A549 (cell line): ENCODE measurements around the gene CA12. TPM values are rescaled to one million over a fixed set of nuclear protein-coding genes. Genes with fewer than 3 reads are reported as not detected.

Experiments used
- ATAC-seq, 2 experiments: fragments of 200-7000 bp in 1 of 2; fragments of >200 bp in 1 of 2; cut with Nextera tagmentation in 1 of 2; cut with Tn5 transposase in 1 of 2; 3 replicates each; pipeline versions ENCODE4 v1.8.0 to v1.9.1; 2018 to 2020; ENCODE audit warnings: mild to moderate bottlenecking in 1 of 2, moderate library complexity in 1 of 2
- CTCF ChIA-PET: fragments of 300-600 bp; sonication (Branson Sonifier 250); formaldehyde crosslinking; extraction: SDS; loops from one replicate; lab custom pipeline; 2021; ENCODE audit warnings: antibody characterized with exemption, inconsistent platforms; lab: Yijun Ruan, JAX
- POLR2A ChIA-PET: fragments of 350-600 bp; formaldehyde crosslinking; extraction: SDS; loops from one replicate; lab custom pipeline; 2021; ENCODE audit warnings: antibody characterized with exemption, inconsistent platforms; lab: Yijun Ruan, JAX
- DNase-seq, 2 experiments: peaks; one replicate each; pipeline versions ENCODE4 v3.0.0 to v3.0.0-alpha.2; 2011 to 2016; ENCODE audit warnings: low read depth in 1 of 2, low spot score in 1 of 2
- FAIRE-seq: peaks from 2 replicates; lab custom pipeline; 2011; peaks lifted over from hg19 to GRCh38; lab: Jason Lieb, UNC
- H3K27ac ChIP-seq, 2 experiments: fragments of >200 bp; sonication (Bioruptor Twin); formaldehyde crosslinking; 3 replicates each; pipeline ENCODE4 v1.5.1; 2016 to 2017
- H3K4me1 ChIP-seq: fragments of >200 bp; sonication (Bioruptor Twin); formaldehyde crosslinking; 3 replicates; pipeline ENCODE4 v1.6.1; 2016
- H3K4me2 ChIP-seq: fragments of >200 bp; sonication (Bioruptor Twin); formaldehyde crosslinking; 3 replicates; pipeline ENCODE4 v1.6.1; 2016
- H3K4me3 ChIP-seq: fragments of >200 bp; sonication (Bioruptor Twin); formaldehyde crosslinking; 3 replicates; pipeline ENCODE4 v1.5.1; 2016
- H3K9me3 ChIP-seq: fragments of >200 bp; sonication (Bioruptor Twin); formaldehyde crosslinking; 3 replicates; pipeline ENCODE4 v1.6.1; 2016
- ATOH8 ChIP-seq: fragments of 250-450 bp; sonication (Bioruptor Pico); IDR thresholded peaks from 2 replicates; pipeline ENCODE4 v1.5.0; 2020; ENCODE audit warnings: low read depth, mild to moderate bottlenecking, moderate library complexity
- CBX2 ChIP-seq: fragments of 200-600 bp; sonication (generic); IDR thresholded peaks from 2 replicates; pipeline ENCODE4 v1.6.1; 2016; ENCODE audit warnings: low read depth, mild to moderate bottlenecking, borderline replicate concordance
- CBX8 ChIP-seq: fragments of 200-600 bp; sonication (generic); IDR thresholded peaks from 2 replicates; pipeline ENCODE4 v1.6.1; 2016
- CHD2 ChIP-seq: fragments of 150-350 bp; IDR thresholded peaks from 2 replicates; pipeline ENCODE4 v1.6.1; 2014; ENCODE audit warnings: low read length; ENCODE audit not compliant: partially characterized antibody
- GATA3 ChIP-seq: IDR thresholded peaks from 2 replicates; pipeline ENCODE4 v1.6.1; 2012; ENCODE audit warnings: borderline replicate concordance
- HEYL ChIP-seq: fragments of 250-450 bp; sonication (Bioruptor Pico); IDR thresholded peaks from 2 replicates; pipeline ENCODE4 v1.8.0; 2021; ENCODE audit warnings: mild to moderate bottlenecking, moderate library complexity
- HOXB13 ChIP-seq: fragments of 250-450 bp; sonication (Bioruptor Pico); IDR thresholded peaks from 2 replicates; pipeline ENCODE4 v1.5.0; 2020; ENCODE audit warnings: low read depth, mild to moderate bottlenecking, moderate library complexity
- HOXB5 ChIP-seq: fragments of 250-450 bp; sonication (Bioruptor Pico); IDR thresholded peaks from 2 replicates; pipeline ENCODE4 v1.5.0; 2020; ENCODE audit warnings: mild to moderate bottlenecking, moderate library complexity
- KDM1A ChIP-seq: fragments of 200-600 bp; sonication (generic); IDR thresholded peaks from 2 replicates; pipeline ENCODE4 v1.6.1; 2016; ENCODE audit warnings: low read depth, mild to moderate bottlenecking
- MAFK ChIP-seq: fragments of 450-650 bp; IDR thresholded peaks from 2 replicates; pipeline ENCODE4 v1.6.1; 2014; ENCODE audit not compliant: partially characterized antibody
- NFE2L2 ChIP-seq: fragments of 150-350 bp; conservative IDR thresholded peaks from 2 replicates; pipeline ENCODE4 v1.6.1; 2014; ENCODE audit warnings: low read length
- NPAS2 ChIP-seq: fragments of 250-450 bp; sonication (Bioruptor Pico); IDR thresholded peaks from 2 replicates; pipeline ENCODE4 v1.8.0; 2022; ENCODE audit warnings: mild to moderate bottlenecking, moderate library complexity, borderline replicate concordance
- NR3C1 ChIP-seq: fragments of >200 bp; sonication (Bioruptor Twin); formaldehyde crosslinking; IDR thresholded peaks from 3 replicates; pipeline ENCODE4 v1.6.1; 2017
- POLR2A ChIP-seq: IDR thresholded peaks from 2 replicates; pipeline ENCODE4 v1.6.1; 2012; ENCODE audit warnings: mild to moderate bottlenecking, low read length
- RAD21 ChIP-seq, 2 experiments: fragments of >200 bp in 1 of 2; sonication (Bioruptor Twin) in 1 of 2; formaldehyde crosslinking in 1 of 2; IDR thresholded peaks in 1 of 2; conservative IDR thresholded peaks in 1 of 2; 2 replicates in 1 of 2; 3 replicates in 1 of 2; pipeline ENCODE4 v1.6.1; 2012 to 2018; ENCODE audit warnings: inconsistent platforms in 1 of 2
- RFX5 ChIP-seq: fragments of 450-650 bp; IDR thresholded peaks from 2 replicates; pipeline ENCODE4 v1.7.1; 2014; ENCODE audit warnings: antibody characterized with exemption, mild to moderate bottlenecking, moderate library complexity
- RNF2 ChIP-seq: fragments of 200-600 bp; sonication (generic); IDR thresholded peaks from 2 replicates; pipeline ENCODE4 v1.6.1; 2016; ENCODE audit warnings: low read depth, mild to moderate bottlenecking, antibody characterized with exemption, moderate library complexity, borderline replicate concordance
- TP53 ChIP-seq: fragments of 250-450 bp; sonication (Bioruptor Pico); IDR thresholded peaks from 2 replicates; pipeline ENCODE4 v1.5.0; 2021; ENCODE audit warnings: mild to moderate bottlenecking, moderate library complexity
- ZC3H11A ChIP-seq: fragments of 450-650 bp; IDR thresholded peaks from 2 replicates; pipeline ENCODE4 v1.6.1; 2014; ENCODE audit warnings: antibody characterized with exemption, mild to moderate bottlenecking
- WGBS: methylation state at CpG from one replicate; pipeline ENCODE4 v1.1.6; 2017; ENCODE audit errors: missing lambda C conversion rate; 5-methylcytosine and 5-hydroxymethylcytosine counted together
- polyA plus RNA-seq, 4 experiments: library from polyadenylated mRNA; depleted of rRNA in 3 of 4; stranded (reverse); fragments of >200 nt; fragmentation: RNase III in 1 of 4; extraction: RNeasy Plus Mini Kit Qiagen cat#74134 plus additional on column Dnase treatment in 1 of 4; gene quantifications; 2 replicates in 3 of 4; 3 replicates in 1 of 4; pipeline ENCODE4 v1.2.3, GENCODE V29; 2011 to 2017
- TF ChIP-seq, protein P1 (sequence below): fragments of 150-350 bp; IDR thresholded peaks from 2 replicates; pipeline ENCODE4 v1.6.1; 2014; ENCODE audit warnings: low read depth, mild to moderate bottlenecking, low read length
- TF ChIP-seq, protein P2 (sequence below): fragments of >200 bp; sonication (Bioruptor Twin); formaldehyde crosslinking; IDR thresholded peaks from 3 replicates; pipeline ENCODE4 v1.5.1; 2016
- TF ChIP-seq, protein P3 (sequence below): IDR thresholded peaks from 2 replicates; pipeline ENCODE4 v1.6.1; 2012

Gene CA12
- polyA plus RNA-seq, 2 of the 4 experiments (the other 2 are of a cell fraction): 129 to 323 TPM

- FAIRE-seq: no peak
- POLR2A ChIA-PET: no interaction called here
- H3K9me3 ChIP-seq: 0 out of 3 replicates have a peak, but pooled peaks cover 7% of the 10 kb centered on the region
Measured at GRCh38 chr15:63389902-63390670, 8.4 kb upstream of the CA12 start.

GRCh38 chr15:63388511-63388910, 6.9 kb upstream of the CA12 start:
- ChIA-PET POLR2A (no interaction called here), CTCF (interaction anchor here (0.6 to 3.2 kb wide), 11 partner anchors 8 to 679 kb away, joined by 3 to 20 read pairs (median 4); no protein-coding TSS in a partner anchor)
- no peak overlapping the region for H3K4me3 ChIP-seq
- DNase-seq (no peak), ATAC-seq (no peak), FAIRE-seq (no peak)
- 88% methylated on average over 5 of the region's 5 CpGs for WGBS
- H3K4me1 ChIP-seq: peaks cover 3% of the 10 kb centered on the region; the same call in 2 of the 3 replicates
- H3K4me2 ChIP-seq: no peak overlapping the region
- no peak overlapping the region for H3K27ac ChIP-seq
- TF ChIP-seq, protein P1, sequence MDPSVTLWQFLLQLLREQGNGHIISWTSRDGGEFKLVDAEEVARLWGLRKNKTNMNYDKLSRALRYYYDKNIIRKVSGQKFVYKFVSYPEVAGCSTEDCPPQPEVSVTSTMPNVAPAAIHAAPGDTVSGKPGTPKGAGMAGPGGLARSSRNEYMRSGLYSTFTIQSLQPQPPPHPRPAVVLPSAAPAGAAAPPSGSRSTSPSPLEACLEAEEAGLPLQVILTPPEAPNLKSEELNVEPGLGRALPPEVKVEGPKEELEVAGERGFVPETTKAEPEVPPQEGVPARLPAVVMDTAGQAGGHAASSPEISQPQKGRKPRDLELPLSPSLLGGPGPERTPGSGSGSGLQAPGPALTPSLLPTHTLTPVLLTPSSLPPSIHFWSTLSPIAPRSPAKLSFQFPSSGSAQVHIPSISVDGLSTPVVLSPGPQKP: no peak
- no peak for TF ChIP-seq RFX5
- no peak for TF ChIP-seq NFE2L2
- no peak for TF ChIP-seq CBX8
- 0 out of 3 replicates have a peak, but pooled peaks cover 7% of the 10 kb centered on the region for H3K9me3 ChIP-seq

More at GRCh38 chr15:63389902-63390670, 8.4 kb upstream of the CA12 start:
- Histone ChIP-seq H3K27ac (no peak overlapping the region), H3K4me3 (no peak overlapping the region), H3K4me2 (no peak overlapping the region), H3K4me1 (no peaks in the 10 kb centered on the region)
- no peak for TF ChIP-seq HOXB5 (CRISPR knock-in tag)
- TF ChIP-seq ZC3H11A: no peak
- no peak for TF ChIP-seq RNF2
- TF ChIP-seq, protein P2, sequence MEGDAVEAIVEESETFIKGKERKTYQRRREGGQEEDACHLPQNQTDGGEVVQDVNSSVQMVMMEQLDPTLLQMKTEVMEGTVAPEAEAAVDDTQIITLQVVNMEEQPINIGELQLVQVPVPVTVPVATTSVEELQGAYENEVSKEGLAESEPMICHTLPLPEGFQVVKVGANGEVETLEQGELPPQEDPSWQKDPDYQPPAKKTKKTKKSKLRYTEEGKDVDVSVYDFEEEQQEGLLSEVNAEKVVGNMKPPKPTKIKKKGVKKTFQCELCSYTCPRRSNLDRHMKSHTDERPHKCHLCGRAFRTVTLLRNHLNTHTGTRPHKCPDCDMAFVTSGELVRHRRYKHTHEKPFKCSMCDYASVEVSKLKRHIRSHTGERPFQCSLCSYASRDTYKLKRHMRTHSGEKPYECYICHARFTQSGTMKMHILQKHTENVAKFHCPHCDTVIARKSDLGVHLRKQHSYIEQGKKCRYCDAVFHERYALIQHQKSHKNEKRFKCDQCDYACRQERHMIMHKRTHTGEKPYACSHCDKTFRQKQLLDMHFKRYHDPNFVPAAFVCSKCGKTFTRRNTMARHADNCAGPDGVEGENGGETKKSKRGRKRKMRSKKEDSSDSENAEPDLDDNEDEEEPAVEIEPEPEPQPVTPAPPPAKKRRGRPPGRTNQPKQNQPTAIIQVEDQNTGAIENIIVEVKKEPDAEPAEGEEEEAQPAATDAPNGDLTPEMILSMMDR: no peak
- TF ChIP-seq CBX2: no peak
- TF ChIP-seq NR3C1: no peak
- no peak for TF ChIP-seq KDM1A
- no peak for TF ChIP-seq HEYL (CRISPR knock-in tag)
- TF ChIP-seq CHD2: no peak
- TF ChIP-seq GATA3: no peak
- no peak for TF ChIP-seq POLR2A
- TF ChIP-seq NFE2L2: no peak
- CTCF ChIA-PET: interaction anchor here (0.8 to 3.2 kb wide), 9 partner anchors 12 to 102 kb away, joined by 3 to 20 read pairs (median 5); no protein-coding TSS in a partner anchor
- 85% methylated on average over 6 of the region's 6 CpGs for WGBS
- no peak for DNase-seq
- ATAC-seq: no peak

DNA sequence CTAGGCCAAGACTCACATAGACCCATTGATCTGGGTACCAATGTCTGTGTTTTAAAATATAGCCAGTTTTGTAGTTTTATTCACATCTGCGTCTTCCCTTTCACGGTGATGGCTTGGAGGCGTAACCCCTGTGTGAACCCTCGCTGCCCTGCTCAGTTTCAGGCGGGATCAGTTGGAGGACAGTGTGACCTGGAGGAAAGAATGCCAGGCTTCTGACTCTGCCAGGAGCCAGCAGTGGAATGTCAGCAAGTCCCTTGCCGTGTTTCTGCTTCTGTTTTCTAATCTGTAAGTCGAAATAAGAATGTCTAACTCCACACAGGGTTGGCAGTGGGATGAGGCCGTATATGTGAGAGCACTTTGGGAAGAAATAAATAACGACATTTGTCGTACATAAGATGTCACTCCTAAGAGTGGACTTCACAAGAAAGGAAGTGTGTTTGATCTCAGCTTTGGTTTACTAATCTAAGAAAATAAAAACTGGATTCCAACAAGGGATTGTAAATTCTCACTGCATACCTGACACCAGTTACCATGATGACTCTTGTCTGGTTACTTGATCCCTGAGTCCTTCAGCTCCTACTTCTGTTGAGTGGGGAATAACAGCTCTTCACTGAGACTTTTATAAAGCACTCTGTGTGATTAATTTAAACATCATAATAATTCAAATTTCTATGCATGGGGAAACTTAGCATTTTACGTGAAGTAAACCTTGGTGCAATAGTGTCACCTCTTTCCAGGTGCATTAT, 6.3 kb upstream of the CA12 start:
- H3K27ac ChIP-seq: no peak overlapping the region
- ChIA-PET CTCF (interaction anchor here (0.6 to 3.2 kb wide), 11 partner anchors 8 to 680 kb away, joined by 3 to 20 read pairs (median 4); no protein-coding TSS in a partner anchor), POLR2A (no interaction called here)
- 0 out of 3 replicates have a peak, but pooled peaks cover 7% of the 10 kb centered on the region for H3K9me3 ChIP-seq
- no peak overlapping the region for H3K4me2 ChIP-seq
- ATAC-seq (no peak), DNase-seq (no peak), FAIRE-seq (no peak)
- H3K4me3 ChIP-seq: no peak overlapping the region
- WGBS: 80% methylated on average over 11 of the region's 11 CpGs
- H3K4me1 ChIP-seq: peaks cover 9% of the 10 kb centered on the region
- TF ChIP-seq NPAS2 (CRISPR knock-in tag) (no peak), TP53 (CRISPR knock-in tag) (no peak), HOXB13 (no peak), MAFK (no peak), HOXB5 (CRISPR knock-in tag) (no peak), RAD21 (conservative IDR thresholded peaks at IDR 0.05 in 1 of 2, IDR thresholded peaks at IDR 0.05 in 1 of 2) (no peak), ATOH8 (CRISPR knock-in tag) (no peak), RNF2 (no peak), GATA3 (no peak), KDM1A (no peak)
- TF ChIP-seq, protein P3, sequence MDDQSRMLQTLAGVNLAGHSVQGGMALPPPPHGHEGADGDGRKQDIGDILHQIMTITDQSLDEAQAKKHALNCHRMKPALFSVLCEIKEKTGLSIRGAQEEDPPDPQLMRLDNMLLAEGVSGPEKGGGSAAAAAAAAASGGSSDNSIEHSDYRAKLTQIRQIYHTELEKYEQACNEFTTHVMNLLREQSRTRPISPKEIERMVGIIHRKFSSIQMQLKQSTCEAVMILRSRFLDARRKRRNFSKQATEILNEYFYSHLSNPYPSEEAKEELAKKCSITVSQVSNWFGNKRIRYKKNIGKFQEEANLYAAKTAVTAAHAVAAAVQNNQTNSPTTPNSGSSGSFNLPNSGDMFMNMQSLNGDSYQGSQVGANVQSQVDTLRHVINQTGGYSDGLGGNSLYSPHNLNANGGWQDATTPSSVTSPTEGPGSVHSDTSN: no peak
- TF ChIP-seq, protein P2: no peak
